SK-N-MC (cell line): ENCODE results near the gene LRBA.

ENCODE experiments used
- EZH2 ChIP-seq: fragments of 200-600 bp; sonication (generic); IDR thresholded peaks from one replicate; pipeline ENCODE4 v1.6.1; 2017; ENCODE audit warnings: antibody characterized with exemption
- POLR2AphosphoS5 ChIP-seq: IDR thresholded peaks from 2 replicates; pipeline ENCODE4 v1.6.1; 2012; ENCODE audit warnings: mild to moderate bottlenecking, low read depth, low read length, borderline replicate concordance

GRCh38 chr4:150648123-150648522 lies 367.0 kb downstream of the LRBA start:
- TF ChIP-seq EZH2 (no peak), POLR2AphosphoS5 (no peak)
